IPS-NIHi7 (cell line): Measurements from ENCODE around the gene ACCSL.

Experiments used
- DNase-seq: peaks from one replicate; pipeline ENCODE4 v3.0.0; 2012; ENCODE audit warnings: mixed read lengths; ENCODE audit errors: extremely low spot score

ACCSL gene

DNA sequence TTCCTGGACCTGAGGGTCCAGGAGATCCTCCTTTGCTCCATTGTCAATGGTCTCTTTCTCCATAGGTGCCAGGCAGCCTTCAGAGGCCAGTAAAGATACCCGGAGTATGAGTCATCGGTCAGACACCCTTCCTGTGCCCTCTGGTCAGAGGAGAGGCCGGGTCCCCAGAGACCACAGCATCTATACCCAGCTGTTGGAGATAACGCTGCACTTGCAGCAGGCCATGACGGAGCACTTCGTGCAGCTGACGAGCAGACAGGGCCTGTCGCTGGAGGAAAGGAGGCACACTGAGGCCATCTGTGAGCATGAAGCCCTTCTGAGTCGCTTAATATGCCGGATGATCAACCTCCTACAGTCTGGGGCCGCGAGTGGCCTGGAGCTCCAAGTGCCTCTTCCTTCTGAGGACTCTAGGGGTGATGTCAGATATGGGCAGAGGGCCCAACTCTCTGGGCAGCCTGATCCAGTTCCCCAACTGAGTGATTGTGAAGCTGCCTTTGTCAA lies at the start of gene ACCSL:
ACCSL (plus strand) TSS at position 51 of the 501 bp plus-strand sequence; CDS start at position 107, 56 bp downstream.
- no peak for DNase-seq

GRCh38 chr11:43998308-43998707 lies 49.5 kb upstream of the ACCSL start:
- no peak for DNase-seq

- no peak for DNase-seq
These were observed 47.0 kb upstream of the ACCSL start for GRCh38 chr11:44000731-44001130.

DNA sequence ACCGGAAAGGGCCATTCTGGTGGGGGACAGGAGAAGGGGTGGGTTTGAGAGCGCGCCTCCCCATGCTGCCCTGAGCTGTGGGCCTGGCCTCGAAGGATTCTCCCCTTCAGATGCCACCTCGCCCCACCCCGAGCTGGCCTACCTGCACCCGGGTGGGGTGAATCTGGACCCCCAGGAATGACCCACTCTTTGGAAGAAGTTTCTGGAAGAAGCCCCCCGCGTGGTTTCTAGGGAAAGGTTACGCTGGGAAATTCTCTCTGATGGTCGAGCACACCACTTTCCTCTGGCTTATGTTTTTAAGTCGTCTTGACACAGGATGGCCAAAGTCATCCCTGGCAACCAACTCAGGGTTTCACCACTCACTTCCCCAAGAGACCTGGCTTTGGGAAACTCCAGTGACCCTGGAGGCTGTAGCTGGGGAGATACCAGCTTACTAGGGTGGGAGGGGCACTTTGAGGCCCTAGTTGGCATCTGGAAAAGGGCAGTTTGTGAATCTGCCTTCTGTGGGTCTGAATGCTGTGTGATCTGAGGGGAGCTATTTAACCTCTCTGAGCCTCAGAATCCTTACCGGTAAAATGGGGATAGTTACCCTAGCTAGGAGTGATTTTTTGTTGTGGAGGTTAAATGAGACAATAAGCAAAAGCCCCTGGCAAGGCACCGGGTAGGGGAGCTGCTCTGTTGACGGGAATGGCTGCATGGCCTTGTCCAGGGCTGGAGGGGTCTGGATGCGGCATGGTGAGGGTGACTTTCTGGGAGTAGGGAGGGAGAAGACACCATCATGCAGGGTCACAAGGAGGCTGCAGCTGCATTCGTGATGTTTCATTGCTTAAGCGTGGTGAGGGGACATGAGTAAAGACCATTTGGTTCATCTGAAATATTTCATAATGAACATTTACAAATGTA lies 45.3 kb upstream of the ACCSL start:
- DNase-seq: no peak

DNA sequence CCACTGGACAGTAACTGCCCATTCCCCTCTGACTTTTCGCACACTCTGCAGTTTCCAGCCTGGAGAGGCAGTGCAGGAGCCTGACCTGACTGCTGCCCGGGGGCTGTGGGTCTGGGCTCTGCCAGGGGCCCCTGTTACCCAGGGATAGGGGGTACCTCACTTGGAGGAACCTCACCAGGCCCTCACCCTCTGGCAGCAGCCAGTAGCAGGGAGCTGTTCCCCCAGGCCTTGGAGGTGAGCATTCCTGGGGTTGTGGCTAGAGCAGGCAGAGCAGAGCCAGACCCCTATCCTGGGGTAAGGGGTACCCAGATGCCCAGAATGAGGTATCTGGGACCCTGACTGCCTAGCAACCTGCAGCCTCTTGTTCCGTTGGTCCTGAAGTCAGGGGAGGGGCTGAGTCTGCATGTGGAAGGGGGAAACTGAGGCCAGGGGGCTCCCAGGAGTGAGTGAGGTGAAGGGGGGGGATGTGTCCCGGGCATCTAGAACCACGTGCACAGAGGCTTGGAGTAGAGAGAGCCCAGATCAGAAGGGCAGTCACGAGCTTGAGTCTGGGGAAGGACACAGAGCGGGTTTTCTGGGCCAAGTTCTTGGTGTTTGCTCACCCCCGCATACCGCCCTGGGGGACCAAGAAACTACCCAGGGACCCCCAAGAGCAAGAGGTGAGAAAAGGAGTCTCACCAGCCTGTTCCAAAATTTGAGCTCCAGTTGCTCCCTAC lies 43.9 kb upstream of the ACCSL start:
- peak; percentile 5 for DNase-seq

DNA sequence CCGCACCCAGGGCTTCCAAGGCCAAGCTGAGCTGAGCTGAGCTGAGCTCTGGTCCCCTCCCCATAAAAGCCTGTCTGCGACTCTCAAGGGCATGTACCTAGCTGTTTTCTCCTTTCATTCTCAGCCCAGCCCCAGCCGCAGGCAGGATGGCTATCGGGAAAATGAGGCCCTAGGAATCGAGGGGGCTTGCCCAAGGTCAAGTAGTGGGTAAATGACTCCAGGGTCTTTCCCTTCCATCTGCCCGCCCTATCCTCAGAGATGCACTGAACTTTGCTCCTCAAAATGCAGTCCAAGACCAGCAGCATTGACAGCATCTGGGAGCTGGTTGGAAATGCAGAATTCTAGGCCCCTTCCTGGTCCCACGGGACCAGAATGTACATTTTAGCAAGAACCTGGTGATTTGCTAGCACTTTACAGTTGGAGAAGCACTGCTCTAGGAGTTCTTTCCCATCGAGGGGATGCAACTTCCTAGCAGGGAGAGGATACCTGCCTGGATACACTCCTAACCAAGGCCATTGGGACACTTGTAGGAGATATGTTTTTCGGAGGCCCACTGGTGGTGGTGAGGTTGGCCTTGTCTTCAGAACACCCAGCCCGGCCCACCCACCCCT lies 43.2 kb upstream of the ACCSL start:
- DNase-seq: peak; percentile 10

DNA sequence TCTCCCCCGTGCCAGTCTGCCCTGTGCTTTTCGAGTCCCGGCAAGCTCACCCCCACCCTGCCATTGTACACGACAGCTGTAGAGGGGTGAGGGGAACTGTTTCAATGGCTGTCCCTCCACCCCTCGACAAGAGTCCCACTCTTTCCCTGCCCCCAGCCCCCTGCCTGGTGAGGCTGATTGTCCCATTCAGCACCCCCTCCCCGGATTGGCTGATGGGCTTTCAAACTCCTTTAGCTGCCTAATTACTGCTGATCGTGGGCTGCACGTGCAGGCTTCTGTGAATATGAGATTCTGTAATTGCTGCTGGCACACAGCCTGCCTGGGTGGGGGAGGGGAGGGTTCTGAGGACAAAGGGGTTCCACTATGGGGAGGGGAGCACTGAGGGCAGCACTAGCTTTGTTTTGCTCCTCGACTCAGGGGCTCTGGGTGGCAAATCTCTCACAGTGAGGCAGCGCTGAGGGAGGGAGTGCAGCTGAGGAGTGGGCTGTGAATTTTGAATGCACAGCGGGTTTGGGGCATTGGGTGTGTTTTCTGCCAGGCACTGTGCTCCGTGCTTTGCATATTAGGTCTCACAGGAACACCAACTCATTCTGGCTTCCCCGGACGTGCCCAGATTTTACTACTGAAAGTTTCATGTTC lies 42.6 kb upstream of the ACCSL start:
- no peak for DNase-seq

GRCh38 chr11:44005956-44006355 lies 41.8 kb upstream of the ACCSL start:
- DNase-seq: no peak

- DNase-seq: no peak
These were observed 40.8 kb upstream of the ACCSL start for GRCh38 chr11:44006917-44007361.

DNA sequence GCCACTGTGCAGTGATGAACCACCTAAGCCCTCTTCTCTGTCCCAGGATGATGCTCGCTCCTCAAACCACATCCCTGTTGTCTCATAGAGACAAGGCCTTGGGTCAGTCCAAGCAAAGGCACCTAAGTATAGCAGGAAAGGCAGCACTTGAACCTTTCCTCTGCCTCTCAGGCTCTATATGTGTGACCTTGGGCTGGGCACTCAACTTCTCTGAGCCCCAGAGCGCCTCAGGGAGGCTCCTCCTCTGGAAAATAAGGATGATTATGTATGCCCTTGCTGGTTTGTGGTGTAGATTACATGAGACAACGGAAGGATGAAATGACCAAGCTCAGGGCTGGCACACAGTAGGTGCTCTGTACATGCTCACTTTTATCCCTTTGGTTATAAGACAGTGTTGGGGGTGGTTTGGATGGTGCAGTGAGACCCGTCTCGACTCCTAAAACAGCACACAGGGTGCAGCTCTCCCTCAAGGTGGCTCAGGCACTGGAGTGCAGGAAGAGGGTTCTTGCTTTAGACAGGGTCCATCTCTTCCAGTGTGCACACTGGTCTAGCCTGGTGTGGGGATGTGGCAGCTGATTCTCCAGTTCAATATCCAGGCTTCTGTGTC lies 40.2 kb upstream of the ACCSL start:
- no peak for DNase-seq

DNA sequence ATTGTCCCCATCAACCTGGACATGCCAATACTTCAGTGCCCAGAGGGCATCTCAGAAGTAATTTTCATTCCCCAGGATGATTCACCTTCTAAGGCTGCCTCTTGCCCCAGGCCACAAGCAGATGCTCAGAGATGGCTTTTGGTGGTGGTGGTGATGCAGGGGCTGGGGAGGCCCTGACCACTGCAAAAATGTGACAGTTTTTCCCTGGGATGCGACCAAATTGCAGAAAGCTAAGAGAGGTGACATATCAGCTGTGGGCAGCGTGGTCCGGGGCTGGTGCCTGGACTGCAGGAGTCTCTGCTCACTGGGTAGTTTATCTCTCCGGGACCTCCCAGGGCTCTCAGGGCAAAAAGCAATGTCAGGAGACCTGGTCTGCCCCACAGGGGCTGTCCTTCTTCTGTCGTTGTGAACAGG lies 39.7 kb upstream of the ACCSL start:
- no peak for DNase-seq

DNA sequence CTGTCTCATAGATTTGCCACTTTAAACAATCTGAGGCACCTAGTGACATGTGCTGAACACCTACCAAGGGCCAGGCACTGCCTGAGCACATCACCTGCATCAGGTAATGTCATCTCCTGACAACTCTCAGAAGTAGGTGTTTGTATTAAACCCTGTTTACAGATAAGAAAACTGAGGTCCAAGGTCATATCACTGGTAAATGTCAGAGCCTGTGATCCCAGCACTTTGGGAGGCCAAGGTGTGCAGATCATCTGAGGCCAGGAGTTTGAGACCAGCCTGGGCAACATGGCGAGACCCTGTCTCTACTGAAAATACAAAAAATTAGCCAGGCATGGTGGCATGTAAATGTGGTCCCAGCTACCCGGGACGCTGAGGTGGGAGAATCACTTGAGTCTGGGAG lies 39.1 kb upstream of the ACCSL start:
- DNase-seq: no peak

- no peak for DNase-seq
These were observed 37.0 kb upstream of the ACCSL start for GRCh38 chr11:44010789-44011251.

- DNase-seq: no peak
These were observed 36.0 kb upstream of the ACCSL start for GRCh38 chr11:44011797-44012196.

- no peak for DNase-seq
These were observed 32.7 kb upstream of the ACCSL start for GRCh38 chr11:44014968-44015623.

GRCh38 chr11:44015624-44016007 lies 32.2 kb upstream of the ACCSL start:
- no peak for DNase-seq

DNA sequence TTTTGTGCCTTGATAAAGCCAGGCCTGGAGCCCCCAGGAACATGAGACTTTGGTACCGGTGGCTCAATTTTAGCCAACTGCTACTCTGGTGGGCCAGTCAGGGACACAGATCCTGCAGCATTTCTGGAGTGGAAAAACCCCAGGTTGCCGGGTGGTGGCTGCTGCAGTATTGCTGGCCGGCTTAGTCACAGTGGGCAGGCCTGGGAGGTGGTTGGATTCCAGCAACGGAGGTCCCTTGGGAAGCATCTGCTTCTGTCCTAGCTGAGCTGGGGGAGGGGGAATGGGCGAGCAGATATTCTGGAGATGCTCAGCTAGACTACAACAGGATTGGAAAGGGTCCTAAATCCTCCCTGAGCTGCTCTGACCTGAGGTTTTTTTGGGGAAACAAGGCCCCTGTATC lies 31.6 kb upstream of the ACCSL start:
- peak; percentile 37 for DNase-seq

DNA sequence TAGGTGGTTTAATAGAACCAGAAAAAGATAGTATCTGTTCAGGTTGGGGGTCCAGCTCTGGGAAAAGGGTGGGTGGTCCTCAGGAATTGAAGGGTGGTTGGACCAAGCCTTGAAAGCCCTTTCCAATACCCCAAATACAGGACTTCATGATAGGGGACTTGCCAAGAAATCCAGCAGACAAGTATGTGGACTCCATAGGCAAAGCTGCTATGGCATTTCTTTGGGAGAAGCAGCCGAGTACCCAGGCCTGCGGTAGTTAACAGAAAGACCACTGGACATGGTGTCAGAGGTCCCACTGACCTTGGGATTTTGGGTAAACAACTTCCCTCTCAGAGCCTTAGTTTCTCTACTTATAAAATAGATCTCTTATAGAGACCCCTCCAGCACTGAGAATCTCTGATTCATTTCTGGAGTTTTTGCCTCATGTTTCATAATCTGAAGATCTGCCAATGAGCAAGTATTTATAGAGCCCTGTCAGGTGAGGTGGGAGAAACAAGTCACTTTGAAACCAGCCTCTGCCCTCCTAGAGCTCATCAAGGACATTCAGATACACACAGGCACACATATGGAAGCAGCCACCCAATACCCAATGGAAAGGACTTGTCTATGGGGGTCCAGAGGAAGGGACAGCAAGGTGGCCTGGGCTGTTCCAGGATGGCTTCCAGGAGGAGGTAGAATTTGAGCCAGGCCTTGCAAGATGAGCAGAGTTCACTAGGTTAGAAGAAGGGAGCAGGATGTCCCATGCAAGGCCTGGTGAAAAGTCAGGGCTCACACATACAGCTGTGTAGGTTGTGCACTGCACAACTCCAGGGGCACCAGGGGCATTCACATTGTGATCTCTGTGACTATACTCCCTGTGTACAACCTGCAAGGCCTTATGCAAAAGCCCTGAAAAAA lies 31.0 kb upstream of the ACCSL start:
- no peak for DNase-seq

- no peak for DNase-seq
These were observed 30.2 kb upstream of the ACCSL start for GRCh38 chr11:44017443-44018126.
